Kidney epithelial cell (primary cell): Measurements from ENCODE around the gene LONP1. TPM values are rescaled to one million over a fixed set of nuclear protein-coding genes. Genes with fewer than 3 reads are reported as not detected.

Source experiments
- DNase-seq: peaks from one replicate; pipeline ENCODE4 v3.0.0-alpha.2; 2010; ENCODE audit warnings: low read depth
- H3K27me3 ChIP-seq: 2 replicates; pipeline ENCODE4 v1.6.0; 2011; ENCODE audit warnings: low read length; ENCODE audit not compliant: control insufficient read depth, insufficient read depth
- H3K36me3 ChIP-seq: 2 replicates; pipeline ENCODE4 v1.5.1; 2011; ENCODE audit warnings: low read length; ENCODE audit not compliant: control insufficient read depth, insufficient read depth
- H3K4me3 ChIP-seq: 2 replicates; pipeline ENCODE4 v1.5.1; 2011; ENCODE audit warnings: low read depth, mild to moderate bottlenecking, control low read depth, low read length
- CTCF ChIP-seq: IDR thresholded peaks from 2 replicates; pipeline ENCODE4 v1.5.1; 2011; ENCODE audit warnings: mild to moderate bottlenecking, moderate library complexity, low read length, control low read depth, inconsistent platforms; ENCODE audit not compliant: insufficient read depth, poor library complexity, severe bottlenecking
- total RNA-seq: library from RNA; depleted of rRNA; stranded (reverse); fragments of >200 nt; gene quantifications from 2 replicates; pipeline ENCODE4 v1.2.3, GENCODE V29; 2015

Gene LONP1
- total RNA-seq, 1 donor from 2014 or later, result 151 TPM

DNA sequence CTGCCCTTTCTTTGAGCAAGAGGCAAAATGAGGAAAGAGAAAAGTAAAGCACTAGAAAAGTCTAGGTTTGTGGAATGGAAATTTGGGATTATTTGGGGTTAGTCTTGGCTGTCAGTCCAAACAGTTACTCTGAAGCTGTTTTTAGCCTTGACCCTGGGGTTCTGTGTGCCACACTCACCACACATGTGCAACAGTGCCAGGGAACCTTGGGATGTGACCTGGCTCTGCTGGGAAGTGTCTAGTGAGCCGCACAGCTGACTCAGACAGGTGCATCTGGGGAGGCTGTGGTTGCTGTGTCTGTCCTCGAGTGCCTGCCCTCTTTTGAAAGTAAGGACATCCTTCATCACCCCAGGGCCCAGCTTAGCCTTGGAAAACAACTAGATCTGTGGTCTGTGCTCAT is 55.4 kb downstream of the LONP1 start:
- no peak for TF ChIP-seq CTCF
- no peak overlapping the region for H3K4me3 ChIP-seq
- H3K36me3 ChIP-seq, result peaks cover 6% of the 10 kb centered on the region
- DNase-seq, result no peak
- no peaks in the 10 kb centered on the region for H3K27me3 ChIP-seq

DNA sequence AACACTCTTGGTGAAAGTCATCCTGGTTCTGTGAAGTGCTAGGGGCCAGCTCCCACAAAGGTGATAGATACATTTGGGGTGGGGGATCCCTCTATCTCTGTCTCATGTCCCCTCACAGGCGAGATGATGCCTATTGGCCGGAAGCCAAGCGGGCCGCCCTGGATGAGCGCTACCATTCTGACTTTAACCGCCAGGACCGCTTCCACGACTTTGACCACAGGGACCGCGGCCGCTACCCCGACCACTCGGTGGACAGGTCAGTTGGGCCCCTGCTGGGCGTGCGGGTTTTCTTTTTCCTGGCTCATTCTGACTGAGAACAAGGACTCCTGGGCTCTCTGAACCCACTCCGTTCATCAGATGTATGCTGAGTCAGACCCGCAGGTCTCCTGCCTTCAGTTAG is 56.0 kb downstream of the LONP1 start:
- Histone ChIP-seq H3K36me3 (peaks cover 3% of the 10 kb centered on the region), H3K27me3 (no peaks in the 10 kb centered on the region), H3K4me3 (no peak overlapping the region)
- no peak for TF ChIP-seq CTCF
- DNase-seq, result no peak

DNA sequence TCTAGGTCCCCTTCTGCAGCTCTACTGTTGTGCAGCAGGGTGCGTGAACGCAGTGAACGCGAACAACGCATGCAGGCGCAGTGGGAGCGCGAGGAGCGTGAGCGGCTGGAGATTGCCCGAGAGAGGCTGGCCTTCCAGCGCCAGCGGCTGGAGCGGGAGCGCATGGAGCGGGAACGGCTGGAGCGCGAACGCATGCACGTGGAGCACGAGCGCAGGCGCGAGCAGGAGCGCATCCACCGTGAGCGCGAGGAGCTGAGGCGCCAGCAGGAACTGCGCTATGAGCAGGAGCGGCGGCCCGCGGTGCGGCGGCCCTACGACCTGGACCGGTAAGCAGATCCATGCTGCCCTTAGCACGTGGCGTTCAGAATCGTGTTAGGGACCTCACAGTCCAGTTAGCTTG is 58.5 kb downstream of the LONP1 start:
- no peak for TF ChIP-seq CTCF
- Histone ChIP-seq H3K36me3 (peaks cover 2% of the 10 kb centered on the region), H3K4me3 (no peak overlapping the region), H3K27me3 (no peaks in the 10 kb centered on the region)
- DNase-seq, result no peak

DNA sequence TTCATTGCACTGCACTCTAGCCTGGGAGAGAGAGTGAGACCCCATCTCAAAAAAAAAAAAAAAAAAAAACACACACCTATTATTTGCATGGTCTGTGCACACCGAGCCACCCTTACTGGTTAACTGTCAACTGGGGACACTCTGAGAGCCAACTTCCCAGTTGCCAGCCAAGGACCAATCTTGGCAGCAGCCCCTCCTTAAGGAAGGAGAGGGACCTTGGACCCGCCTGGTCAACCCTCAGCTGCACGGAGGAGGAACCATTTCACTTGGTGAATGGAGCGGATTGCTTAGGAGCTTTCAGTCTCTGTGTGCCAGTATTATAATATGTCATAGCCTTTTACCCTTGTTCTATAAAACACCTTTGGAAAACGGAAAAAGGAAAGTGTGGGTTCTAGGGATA is 64.5 kb downstream of the LONP1 start:
- TF ChIP-seq CTCF, result no peak
- H3K36me3 ChIP-seq, result peaks cover 2% of the 10 kb centered on the region
- no peak overlapping the region for H3K4me3 ChIP-seq
- no peak for DNase-seq
- no peaks in the 10 kb centered on the region for H3K27me3 ChIP-seq

DNA sequence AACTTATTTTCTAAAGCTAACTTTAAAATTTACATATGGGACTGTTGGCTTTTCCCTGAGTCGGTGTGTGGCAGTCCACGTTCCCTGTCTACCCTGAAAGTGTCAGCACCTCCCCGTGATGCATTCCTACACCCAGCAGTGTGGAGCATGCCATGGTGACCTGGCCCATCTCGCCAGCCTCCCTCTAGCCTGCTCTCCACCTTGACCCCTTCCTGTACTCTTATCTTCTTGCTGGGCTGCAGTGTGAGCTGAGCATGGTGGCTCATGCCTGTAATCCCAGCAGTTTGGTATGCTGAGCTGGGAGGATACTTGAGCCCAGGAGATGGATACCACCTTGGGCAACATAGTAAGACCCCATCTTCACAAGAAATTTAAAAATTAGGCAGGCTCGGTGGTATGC is 65.0 kb downstream of the LONP1 start:
- no peak for TF ChIP-seq CTCF
- H3K27me3 ChIP-seq, result no peaks in the 10 kb centered on the region
- no peak for DNase-seq
- H3K36me3 ChIP-seq, result peaks cover 2% of the 10 kb centered on the region
- no peak overlapping the region for H3K4me3 ChIP-seq

DNA sequence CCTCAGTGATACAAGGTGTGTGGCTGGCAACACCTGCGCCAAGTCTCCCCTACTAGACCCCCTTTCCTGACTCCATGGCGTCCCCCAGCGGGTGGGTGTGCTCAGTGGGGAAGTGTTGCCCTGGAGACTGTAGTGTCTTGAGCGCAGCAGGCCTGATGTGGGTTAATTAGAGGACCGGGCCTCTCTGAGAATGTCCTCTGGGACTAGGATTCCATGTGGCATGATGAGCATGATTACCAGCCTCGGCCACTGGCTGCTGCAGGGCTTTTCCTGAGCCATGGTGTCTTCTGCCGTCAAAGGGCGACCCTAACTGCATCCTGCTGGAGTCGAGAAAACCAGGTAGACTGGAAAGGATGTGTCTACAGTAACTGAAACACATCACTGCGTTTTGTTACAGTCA is 67.7 kb downstream of the LONP1 start:
- H3K27me3 ChIP-seq, result no peaks in the 10 kb centered on the region
- no peak overlapping the region for H3K4me3 ChIP-seq
- H3K36me3 ChIP-seq, result no peaks in the 10 kb centered on the region
- no peak for TF ChIP-seq CTCF
- DNase-seq, result no peak
